Gastroesophageal sphincter (tissue), 4 donors: ENCODE measurements around the gene HNRNPDL. TPM values are rescaled to one million over a fixed set of nuclear protein-coding genes. Genes with fewer than 3 reads are reported as not detected.
A peak's percentile ranks its signal among the peaks of the same experiment; 100 is the strongest.

Experiments
- ATAC-seq: fragments of 150-250 bp; one replicate; pipeline ENCODE4 v1.9.1; 2016; ENCODE audit warnings: mild to moderate bottlenecking, moderate library complexity
- H3K27ac ChIP-seq, 4 donors: fragments of 200-600 bp; sonication (generic) in 3 of 4; 1 replicate in 3 of 4; 2 replicates in 1 of 4; pipeline ENCODE4 v1.5.1; 2016 to 2019
- H3K27me3 ChIP-seq: fragments of 200-600 bp; sonication (generic); one replicate; pipeline ENCODE4 v1.5.1; 2019
- H3K36me3 ChIP-seq, 2 donors: fragments of 200-600 bp; sonication (generic); one replicate each; pipeline ENCODE4 v1.5.1; 2019; ENCODE audit warnings: control low read depth in 1 of 2
- H3K4me1 ChIP-seq, 3 donors: fragments of 200-600 bp; sonication (generic); 1 replicate in 2 of 3; 2 replicates in 1 of 3; pipeline ENCODE4 v1.5.1; 2016 to 2019; ENCODE audit warnings: control low read depth in 2 of 3
- H3K4me3 ChIP-seq, 2 donors: fragments of 200-600 bp; sonication (generic); one replicate each; pipeline ENCODE4 v1.5.1; 2019; ENCODE audit warnings: mild to moderate bottlenecking in 1 of 2, moderate library complexity in 1 of 2
- H3K9me3 ChIP-seq, 3 donors: fragments of 200-600 bp; sonication (generic); one replicate each; pipeline ENCODE4 v1.5.1; 2017 to 2019; ENCODE audit warnings: control low read depth in 2 of 3
- CTCF ChIP-seq, 4 experiments: fragments of 200-600 bp in 2 of 4; fragments of 450-650 bp in 2 of 4; sonication (generic) in 1 of 4; IDR thresholded peaks; one replicate each; pipeline ENCODE4 v1.5.1; 2017 to 2019; ENCODE audit warnings: antibody characterized with exemption in 4 of 4, mild to moderate bottlenecking in 2 of 4, moderate library complexity in 2 of 4
- EP300 ChIP-seq: sonication (generic); formaldehyde crosslinking; IDR thresholded peaks from one replicate; pipeline ENCODE4 v1.6.1; 2017; ENCODE audit warnings: antibody characterized with exemption, mild to moderate bottlenecking
- POLR2A ChIP-seq, 2 donors: fragments of 450-650 bp; IDR thresholded peaks; one replicate each; pipeline ENCODE4 v1.6.1; 2017; ENCODE audit warnings: antibody characterized with exemption in 2 of 2, mild to moderate bottlenecking in 2 of 2, moderate library complexity in 1 of 2
- POLR2AphosphoS5 ChIP-seq: sonication (generic); formaldehyde crosslinking; IDR thresholded peaks from one replicate; pipeline ENCODE4 v1.6.1; 2017; ENCODE audit warnings: antibody characterized with exemption
- WGBS, 2 donors: methylation state at CpG; one replicate each; pipeline ENCODE4 v1.1.5; 2018; ENCODE audit warnings: low coverage in 1 of 2; 5-methylcytosine and 5-hydroxymethylcytosine counted together
- small RNA-seq, 4 donors: library from RNA; depleted of rRNA; stranded (forward); fragments of <200 nt; gene quantifications; one replicate each; pipeline ENCODE3, GENCODE V24; 2016
- total RNA-seq, 4 donors: library from RNA; depleted of rRNA; stranded (reverse); fragments of >200 nt; gene quantifications; one replicate each; pipeline ENCODE4 v1.1.0, GENCODE V29; 2016

Gene HNRNPDL
- total RNA-seq, 4 donors from 2014 or later = 140 to 226 (median 195) TPM

GRCh38 chr4:82373486-82373815 lies 56.8 kb downstream of the HNRNPDL start:
- Histone ChIP-seq H3K4me3 (peak overlapping the region; percentile 78 to 100), H3K27ac (peak overlapping the region; percentile 82 to 100 (median 98)), H3K27me3 (no peaks in the 10 kb centered on the region), H3K9me3 (no peaks in the 10 kb centered on the region), H3K36me3 (no peaks in the 10 kb centered on the region), H3K4me1 (peaks cover 7 to 79% (median 26%) of the 10 kb centered on the region in 3 donors)
- no peak for TF ChIP-seq EP300
- TF ChIP-seq CTCF (IDR thresholded peaks at IDR 0.05) = no peak
- TF ChIP-seq POLR2A (IDR thresholded peaks at IDR 0.05) = no peak
- no peak for TF ChIP-seq POLR2AphosphoS5
- WGBS, 2 donors = 0% methylated on average over 5 of the region's 50 CpGs; no CpG with 5 or more reads in 1 of the 2 donors
- ATAC-seq = peak; percentile 5

Small RNA genes within 50 kb of the gene (small RNA-seq; reads per million reads assigned to genes)
- gene RF00150 = 0 to 0.13 (median 0) reads per million in 4 donors

Other genes starting within 250 kb of the HNRNPDL start
- 10 to 100 TPM; 47.8 to 82.5 (median 72.8) TPM for gene HNRNPD, start 56.5 kb downstream of the HNRNPDL start, total RNA-seq
- gene ENOPH1, start 128 bp upstream of the HNRNPDL start, total RNA-seq = 10 to 100 TPM; 19.8 to 32.4 (median 23.8) TPM
- 1 to 10 TPM; 3.5 to 10.0 (median 4.8) TPM for gene TMEM150C, start 131.5 kb upstream of the HNRNPDL start, total RNA-seq